ENCODE measurements around the gene NSUN3. TPM values are rescaled to one million over a fixed set of nuclear protein-coding genes. Genes with fewer than 3 reads are reported as not detected.

Gene NSUN3
- total and polyA plus RNA-seq, 2 donors (not counting 1 experiment from before 2014, with no cell fraction given) = 6.5 to 25.7 TPM

GRCh38 chr3:94065122-94065521 lies 2.3 kb downstream of the NSUN3 start:
- peaks cover 75% of the 10 kb centered on the region for H3K79me2 ChIP-seq (ENCODE audit: control insufficient read depth, insufficient read depth, low read length)
- TF ChIP-seq EZH2 (IDR thresholded peaks at IDR 0.05; ENCODE audit: borderline replicate concordance, insufficient read depth, low read depth, low read length, poor library complexity, severe bottlenecking) (no peak), CTCF (IDR thresholded peaks at IDR 0.05) (no peak)
- H3K9me3 ChIP-seq (ENCODE audit: control extremely low read depth in 1 of 3, control insufficient read depth in 2 of 3, insufficient read depth in 1 of 3, low read length in 2 of 3) = peaks cover 0 to 2% (median 0%) of the 10 kb centered on the region in 3 donors
- Mint-ChIP-seq H3K4me1 (peaks cover 53% of the 10 kb centered on the region), H3K27ac (no peak overlapping the region), H3K4me3 (no peak overlapping the region), H3K9me3 (ENCODE audit: insufficient read depth) (no peaks in the 10 kb centered on the region), H3K27me3 (no peaks in the 10 kb centered on the region)
- H3K27ac ChIP-seq (ENCODE audit: low read length in 2 of 2) = no peak overlapping the region
- no peak overlapping the region for H3K4me3 ChIP-seq (ENCODE audit: control extremely low read depth in 1 of 5, extremely low read depth in 1 of 5, insufficient read depth in 1 of 5, low read depth in 2 of 5, low read length in 4 of 5)
- intact Hi-C loops (cut with micrococcal nuclease) = no loop called here
- H3K27me3 ChIP-seq (replicated peaks in 1 of 4; ENCODE audit: control extremely low read depth in 1 of 4, control insufficient read depth in 3 of 4, insufficient read depth in 4 of 4, low read length in 3 of 4) = no peaks in the 10 kb centered on the region
- no CpG with 5 or more reads among the region's 1 CpG for WGBS (ENCODE audit: insufficient coverage)
- no peak overlapping the region for H2AFZ ChIP-seq (ENCODE audit: insufficient read depth, low read depth, low read length, poor library complexity, severe bottlenecking)
- peaks cover 5 to 17% of the 10 kb centered on the region in 2 experiments for H3K36me3 ChIP-seq (replicated peaks in 1 of 2; ENCODE audit: control extremely low read depth in 1 of 2, control insufficient read depth in 1 of 2, extremely low read depth in 1 of 2, insufficient read depth in 2 of 2, low read length in 1 of 2)
- ChIA-PET CTCF (interaction anchor here (1.2 to 3.1 kb wide), 2 partner anchors 27 to 60 kb away, joined by 3 to 9 read pairs; no protein-coding TSS in a partner anchor), POLR2A (no interaction called here)
- peaks cover 18 to 29% of the 10 kb centered on the region in 2 donors for H3K4me1 ChIP-seq (ENCODE audit: control insufficient read depth in 2 of 2, insufficient read depth in 2 of 2, low read length in 2 of 2)
- H4K20me1 ChIP-seq (ENCODE audit: control insufficient read depth, insufficient read depth, low read length, poor library complexity, severe bottlenecking) = no peaks in the 10 kb centered on the region
- DNase-seq (no peak), ATAC-seq (ENCODE audit: low read depth) (no peak)
- no peak overlapping the region for H3K9ac ChIP-seq (ENCODE audit: low read length)
- no peak overlapping the region for H3K4me2 ChIP-seq (replicated peaks; ENCODE audit: low read depth, low read length, poor library complexity, severe bottlenecking)

- no peaks in the 10 kb centered on the region for H3K27me3 ChIP-seq (replicated peaks in 1 of 4; ENCODE audit: control extremely low read depth in 1 of 4, control insufficient read depth in 3 of 4, insufficient read depth in 4 of 4, low read length in 3 of 4)
- peak overlapping the region; percentile 7 for H3K4me2 ChIP-seq (replicated peaks; ENCODE audit: low read depth, low read length, poor library complexity, severe bottlenecking)
- Mint-ChIP-seq H3K4me3 (no peak overlapping the region), H3K27me3 (no peaks in the 10 kb centered on the region), H3K9me3 (ENCODE audit: insufficient read depth) (no peaks in the 10 kb centered on the region), H3K27ac (no peak overlapping the region), H3K4me1 (peaks cover 49% of the 10 kb centered on the region)
- WGBS (ENCODE audit: insufficient coverage) = 80% methylated on average over 1 of the region's 1 CpG
- H3K36me3 ChIP-seq (replicated peaks in 1 of 2; ENCODE audit: control extremely low read depth in 1 of 2, control insufficient read depth in 1 of 2, extremely low read depth in 1 of 2, insufficient read depth in 2 of 2, low read length in 1 of 2) = peaks cover 4 to 13% of the 10 kb centered on the region in 2 experiments
- H3K9ac ChIP-seq (ENCODE audit: low read length) = no peak overlapping the region
- H3K27ac ChIP-seq (ENCODE audit: low read length in 2 of 2) = no peak overlapping the region
- H4K20me1 ChIP-seq (ENCODE audit: control insufficient read depth, insufficient read depth, low read length, poor library complexity, severe bottlenecking) = no peaks in the 10 kb centered on the region
- H3K79me2 ChIP-seq (ENCODE audit: control insufficient read depth, insufficient read depth, low read length) = peaks cover 81% of the 10 kb centered on the region
- H3K4me1 ChIP-seq (ENCODE audit: control insufficient read depth in 2 of 2, insufficient read depth in 2 of 2, low read length in 2 of 2) = peaks cover 18 to 29% of the 10 kb centered on the region in 2 donors
- POLR2A ChIA-PET = no interaction called here
- H3K9me3 ChIP-seq (ENCODE audit: control extremely low read depth in 1 of 3, control insufficient read depth in 2 of 3, insufficient read depth in 1 of 3, low read length in 2 of 3) = peaks cover 0 to 2% (median 0%) of the 10 kb centered on the region in 3 donors
- DNase-seq (no peak), ATAC-seq (ENCODE audit: low read depth) (no peak)
- intact Hi-C loops (cut with micrococcal nuclease) = no loop called here
- no peak for TF ChIP-seq EZH2 (IDR thresholded peaks at IDR 0.05; ENCODE audit: borderline replicate concordance, insufficient read depth, low read depth, low read length, poor library complexity, severe bottlenecking)
- no peak for TF ChIP-seq CTCF (IDR thresholded peaks at IDR 0.05)
- CTCF ChIA-PET = interaction anchor here (0.7 to 3.1 kb wide), 4 partner anchors 9 to 63 kb away, joined by 3 to 9 read pairs (median 3); no protein-coding TSS in a partner anchor
- no peak overlapping the region for H3K4me3 ChIP-seq (ENCODE audit: control extremely low read depth in 1 of 5, extremely low read depth in 1 of 5, insufficient read depth in 1 of 5, low read depth in 2 of 5, low read length in 4 of 5)
- no peak overlapping the region for H2AFZ ChIP-seq (ENCODE audit: insufficient read depth, low read depth, low read length, poor library complexity, severe bottlenecking)
These were observed 3.1 kb downstream of the NSUN3 start for GRCh38 chr3:94065819-94066480.
